Measurements from ENCODE around the gene ENTPD6. TPM values are rescaled to one million over a fixed set of nuclear protein-coding genes. Genes with fewer than 3 reads are reported as not detected.

ENTPD6 gene
- total and polyA plus RNA-seq, 5 donors: 102 to 146 (median 129) TPM

- no peaks in the 10 kb centered on the region for H3K9me3 ChIP-seq (ENCODE audit: control insufficient read depth, low read length)
- H3K4me1 ChIP-seq (ENCODE audit: control insufficient read depth, insufficient read depth, low read length): peaks cover 21% of the 10 kb centered on the region
- no peaks in the 10 kb centered on the region for H3K27me3 ChIP-seq (ENCODE audit: control insufficient read depth, insufficient read depth)
- no peak for ATAC-seq
- 91% methylated on average over 21 of the region's 21 CpGs for WGBS
- DNase-seq: peak in 1 of 3 donors; percentile 24
- H3K27ac ChIP-seq (ENCODE audit: low read length): peak overlapping the region; percentile 0
- intact Hi-C loops (cut with DNase I): no loop called here
- H3K4me3 ChIP-seq (ENCODE audit: low read length): no peak overlapping the region
These were observed 21.9 kb downstream of the ENTPD6 start for GRCh38 chr20:25217161-25218108.

- Histone ChIP-seq H3K9me3 (ENCODE audit: control insufficient read depth, low read length) (no peaks in the 10 kb centered on the region), H3K27ac (ENCODE audit: low read length) (no peak overlapping the region), H3K27me3 (ENCODE audit: control insufficient read depth, insufficient read depth) (no peaks in the 10 kb centered on the region), H3K4me1 (ENCODE audit: control insufficient read depth, insufficient read depth, low read length) (peaks cover 22% of the 10 kb centered on the region), H3K4me3 (ENCODE audit: low read length) (no peak overlapping the region)
- no peak for ATAC-seq
- 83% methylated on average over 8 of the region's 8 CpGs for WGBS
- intact Hi-C loops (cut with DNase I): no loop called here
- DNase-seq: no peak
These were observed 22.6 kb downstream of the ENTPD6 start for GRCh38 chr20:25218109-25218486.

- Histone ChIP-seq H3K9me3 (ENCODE audit: control insufficient read depth, low read length) (no peaks in the 10 kb centered on the region), H3K27ac (ENCODE audit: low read length) (no peak overlapping the region), H3K27me3 (ENCODE audit: control insufficient read depth, insufficient read depth) (no peaks in the 10 kb centered on the region), H3K4me1 (ENCODE audit: control insufficient read depth, insufficient read depth, low read length) (peaks cover 22% of the 10 kb centered on the region), H3K4me3 (ENCODE audit: low read length) (no peak overlapping the region)
- ATAC-seq: no peak
- intact Hi-C loops (cut with DNase I): no loop called here
- peak in 2 of 3 donors; percentile 53 to 71 for DNase-seq
- WGBS: 79% methylated on average over 12 of the region's 12 CpGs
These were observed 23.0 kb downstream of the ENTPD6 start for GRCh38 chr20:25218492-25218891.

GRCh38 chr20:25219365-25219764, 23.9 kb downstream of the ENTPD6 start:
- Histone ChIP-seq H3K9me3 (ENCODE audit: control insufficient read depth, low read length) (no peaks in the 10 kb centered on the region), H3K4me3 (ENCODE audit: low read length) (no peak overlapping the region), H3K4me1 (ENCODE audit: control insufficient read depth, insufficient read depth, low read length) (peaks cover 22% of the 10 kb centered on the region), H3K27ac (ENCODE audit: low read length) (peak overlapping the region; percentile 17), H3K27me3 (ENCODE audit: control insufficient read depth, insufficient read depth) (no peaks in the 10 kb centered on the region)
- WGBS: 95% methylated on average over 7 of the region's 7 CpGs
- ATAC-seq (no peak), DNase-seq (peak in 1 of 3 donors; percentile 26)
- intact Hi-C loops (cut with DNase I): no loop called here

GRCh38 chr20:25220021-25220730, 24.7 kb downstream of the ENTPD6 start:
- DNase-seq (peak in 2 of 3 donors; percentile 46 to 63), ATAC-seq (peak in 1 of 2 donors; percentile 1)
- intact Hi-C loops (cut with DNase I): loop anchor here in 1 of 4 donors (10.0 kb wide), 1 partner anchor 75 kb away; no protein-coding TSS in a partner anchor
- H3K4me1 ChIP-seq (ENCODE audit: control insufficient read depth, insufficient read depth, low read length): peaks cover 22% of the 10 kb centered on the region
- no peaks in the 10 kb centered on the region for H3K27me3 ChIP-seq (ENCODE audit: control insufficient read depth, insufficient read depth)
- no peaks in the 10 kb centered on the region for H3K9me3 ChIP-seq (ENCODE audit: control insufficient read depth, low read length)
- 84% methylated on average over 16 of the region's 16 CpGs for WGBS
- peak overlapping the region; percentile 74 for H3K27ac ChIP-seq (ENCODE audit: low read length)
- H3K4me3 ChIP-seq (ENCODE audit: low read length): no peak overlapping the region

- DNase-seq (peak; percentile 50 to 82 (median 80)), ATAC-seq (peak; percentile 52 to 61)
- H3K27me3 ChIP-seq (ENCODE audit: control insufficient read depth, insufficient read depth): no peaks in the 10 kb centered on the region
- H3K4me3 ChIP-seq (ENCODE audit: low read length): no peak overlapping the region
- 73% methylated on average over 15 of the region's 15 CpGs for WGBS
- peaks cover 22% of the 10 kb centered on the region for H3K4me1 ChIP-seq (ENCODE audit: control insufficient read depth, insufficient read depth, low read length)
- no peaks in the 10 kb centered on the region for H3K9me3 ChIP-seq (ENCODE audit: control insufficient read depth, low read length)
- intact Hi-C loops (cut with DNase I): loop anchor here in 1 of 4 donors (10.0 kb wide), 1 partner anchor 74 kb away; no protein-coding TSS in a partner anchor
- peak overlapping the region; percentile 74 for H3K27ac ChIP-seq (ENCODE audit: low read length)
These were observed 25.5 kb downstream of the ENTPD6 start for GRCh38 chr20:25220810-25221591.

GRCh38 chr20:25221592-25222460, 26.3 kb downstream of the ENTPD6 start:
- Histone ChIP-seq H3K4me1 (ENCODE audit: control insufficient read depth, insufficient read depth, low read length) (peaks cover 21% of the 10 kb centered on the region), H3K9me3 (ENCODE audit: control insufficient read depth, low read length) (no peaks in the 10 kb centered on the region), H3K27ac (ENCODE audit: low read length) (peak overlapping the region; percentile 36), H3K4me3 (ENCODE audit: low read length) (no peak overlapping the region), H3K27me3 (ENCODE audit: control insufficient read depth, insufficient read depth) (no peaks in the 10 kb centered on the region)
- WGBS: 62% methylated on average over 29 of the region's 29 CpGs
- intact Hi-C loops (cut with DNase I): loop anchor here in 1 of 4 donors (10.0 kb wide), 1 partner anchor 73 kb away; no protein-coding TSS in a partner anchor
- ATAC-seq: peak; percentile 4 to 12
- DNase-seq: peak; percentile 27 to 69 (median 66)

- 76% methylated on average over 21 of the region's 21 CpGs for WGBS
- DNase-seq: peak in 1 of 3 donors; percentile 49
- H3K9me3 ChIP-seq (ENCODE audit: control insufficient read depth, low read length): no peaks in the 10 kb centered on the region
These were observed 27.1 kb downstream of the ENTPD6 start for GRCh38 chr20:25222461-25223178.

GRCh38 chr20:25223179-25223661, 27.7 kb downstream of the ENTPD6 start:
- peaks cover 21% of the 10 kb centered on the region for H3K4me1 ChIP-seq (ENCODE audit: control insufficient read depth, insufficient read depth, low read length)
- intact Hi-C loops (cut with DNase I): loop anchor here in 1 of 4 donors (10.0 kb wide), 1 partner anchor 72 kb away; no protein-coding TSS in a partner anchor
- no peaks in the 10 kb centered on the region for H3K9me3 ChIP-seq (ENCODE audit: control insufficient read depth, low read length)
- no peak for ATAC-seq
- WGBS: 77% methylated on average over 8 of the region's 8 CpGs
- peak in 1 of 3 donors; percentile 32 for DNase-seq
- no peak overlapping the region for H3K4me3 ChIP-seq (ENCODE audit: low read length)
- no peak overlapping the region for H3K27ac ChIP-seq (ENCODE audit: low read length)
- no peaks in the 10 kb centered on the region for H3K27me3 ChIP-seq (ENCODE audit: control insufficient read depth, insufficient read depth)

More at GRCh38 chr20:25222461-25223178, 27.1 kb downstream of the ENTPD6 start:
- ATAC-seq: no peak
- peak overlapping the region; percentile 7 for H3K27ac ChIP-seq (ENCODE audit: low read length)
- intact Hi-C loops (cut with DNase I): loop anchor here in 1 of 4 donors (10.0 kb wide), 1 partner anchor 72 kb away; no protein-coding TSS in a partner anchor
- no peak overlapping the region for H3K4me3 ChIP-seq (ENCODE audit: low read length)
- peaks cover 20% of the 10 kb centered on the region for H3K4me1 ChIP-seq (ENCODE audit: control insufficient read depth, insufficient read depth, low read length)
- no peaks in the 10 kb centered on the region for H3K27me3 ChIP-seq (ENCODE audit: control insufficient read depth, insufficient read depth)
